Suprapubic skin (tissue), 3 donors: ENCODE data around the gene TTC28.

ENCODE experiments used
- CTCF ChIP-seq, 2 donors: fragments of 200-600 bp in 1 of 2; fragments of 450-650 bp in 1 of 2; sonication (generic) in 1 of 2; IDR thresholded peaks; one replicate each; pipeline ENCODE4 v1.5.1; 2016 to 2019; ENCODE audit warnings: antibody characterized with exemption in 2 of 2, mild to moderate bottlenecking in 1 of 2, moderate library complexity in 1 of 2
- EP300 ChIP-seq: sonication (generic); formaldehyde crosslinking; IDR thresholded peaks from one replicate; pipeline ENCODE4 v1.6.1; 2017; ENCODE audit warnings: antibody characterized with exemption
- POLR2A ChIP-seq, 2 donors: fragments of 450-650 bp; IDR thresholded peaks; one replicate each; pipeline ENCODE4 v1.6.1; 2017; ENCODE audit warnings: antibody characterized with exemption in 2 of 2, mild to moderate bottlenecking in 2 of 2, moderate library complexity in 2 of 2

- TF ChIP-seq CTCF (IDR thresholded peaks at IDR 0.05) = no peak
- no peak for TF ChIP-seq POLR2A (IDR thresholded peaks at IDR 0.05)
- TF ChIP-seq EP300 = no peak
These were observed 318.7 kb downstream of the TTC28 start for GRCh38 chr22:28360939-28361338.
